NCI-H2196 (cell line): Measurements from ENCODE around the gene ADAMTS4.

Experiments
- DNase-seq: peaks from one replicate; lab custom pipeline; 2025; ENCODE audit not compliant: unreplicated experiment; lab: John Stamatoyannopoulos, UW

Gene ADAMTS4

DNA sequence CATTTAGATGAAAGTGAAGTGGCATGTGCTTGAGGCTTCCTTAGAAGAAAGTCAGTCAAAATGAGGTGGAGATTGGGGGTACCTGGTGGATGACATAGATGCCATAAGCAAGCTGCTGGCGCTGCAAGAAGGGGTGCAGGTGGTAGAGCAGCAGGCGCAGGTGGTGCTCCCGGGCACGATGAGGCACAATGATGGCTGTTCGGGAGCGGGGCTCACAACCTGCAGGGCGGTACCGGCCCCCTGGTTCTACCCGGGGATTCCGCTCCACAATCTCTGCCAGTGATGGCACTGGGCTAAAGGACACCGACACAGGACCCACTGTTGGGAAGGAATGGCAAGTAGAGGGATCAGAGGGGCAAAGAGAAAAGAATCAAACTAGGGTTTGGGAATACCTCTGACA, 23.9 kb downstream of the ADAMTS4 start:
- no peak for DNase-seq

DNA sequence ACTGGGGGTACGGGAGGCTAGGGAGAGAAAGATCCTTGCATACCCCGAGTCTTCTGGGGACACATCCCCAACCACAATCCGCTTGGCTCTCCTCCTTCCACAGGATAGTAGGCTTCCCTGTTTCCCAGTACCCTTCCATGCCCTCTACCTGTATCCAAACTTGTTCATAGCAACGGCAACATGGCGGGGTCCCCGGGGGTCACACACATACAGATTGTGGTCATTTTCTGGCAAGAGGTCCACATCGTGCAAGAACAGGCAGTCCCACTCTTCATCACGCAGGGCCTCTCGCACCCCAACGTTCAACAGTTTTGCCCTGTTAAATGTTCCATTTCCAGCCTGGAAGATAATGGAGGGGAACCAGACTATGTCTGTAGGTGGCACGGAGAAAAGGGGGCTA, 25.1 kb downstream of the ADAMTS4 start:
- no peak for DNase-seq

DNA sequence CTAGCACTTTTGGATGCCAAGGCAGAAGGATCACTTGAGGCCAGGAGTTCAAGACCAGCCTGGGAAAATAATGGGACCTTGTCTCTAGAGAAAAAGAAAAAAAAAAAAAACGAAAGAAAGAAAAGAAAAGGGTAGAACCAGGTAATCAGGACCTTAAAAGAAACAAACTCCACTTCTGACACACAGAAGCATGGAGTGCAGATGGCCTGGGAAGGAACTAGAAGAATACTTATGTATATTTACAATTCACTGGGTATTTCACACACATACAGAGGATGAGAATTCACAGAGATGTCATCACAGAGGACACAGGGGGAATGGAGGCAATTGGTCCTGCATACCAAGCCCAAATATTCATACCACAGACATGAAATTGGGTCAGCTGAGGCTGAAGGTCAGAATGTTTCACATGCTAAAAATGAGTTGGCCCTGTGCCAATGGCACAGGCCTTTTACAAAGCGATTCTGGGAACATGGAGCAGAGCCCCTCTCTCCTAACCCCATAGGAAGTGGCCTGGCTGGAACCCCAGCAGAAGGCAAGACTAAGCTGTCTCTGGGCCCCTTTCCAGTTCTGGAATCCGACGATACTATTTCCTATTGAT, 26.0 kb downstream of the ADAMTS4 start:
- DNase-seq = no peak

DNA sequence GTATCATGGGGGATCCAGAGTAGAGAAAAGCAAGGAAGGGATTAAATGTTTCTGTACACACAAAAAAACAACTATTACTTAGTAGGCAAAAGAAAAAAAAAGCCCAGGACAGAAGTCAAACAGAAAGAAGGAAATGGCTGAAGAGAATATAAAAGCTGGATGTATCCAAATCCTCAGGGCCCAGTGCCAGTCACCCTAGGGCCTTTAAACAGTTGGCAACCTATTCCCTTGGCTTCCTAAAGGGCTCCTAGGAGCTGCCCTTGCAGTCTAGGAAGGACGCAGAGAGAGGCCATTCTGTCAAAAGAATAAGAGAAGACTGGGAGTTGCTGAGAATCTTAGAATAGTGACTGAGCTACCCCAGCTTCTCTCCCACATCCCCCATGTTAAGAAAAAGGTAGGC, 26.5 kb downstream of the ADAMTS4 start:
- DNase-seq = no peak

DNA sequence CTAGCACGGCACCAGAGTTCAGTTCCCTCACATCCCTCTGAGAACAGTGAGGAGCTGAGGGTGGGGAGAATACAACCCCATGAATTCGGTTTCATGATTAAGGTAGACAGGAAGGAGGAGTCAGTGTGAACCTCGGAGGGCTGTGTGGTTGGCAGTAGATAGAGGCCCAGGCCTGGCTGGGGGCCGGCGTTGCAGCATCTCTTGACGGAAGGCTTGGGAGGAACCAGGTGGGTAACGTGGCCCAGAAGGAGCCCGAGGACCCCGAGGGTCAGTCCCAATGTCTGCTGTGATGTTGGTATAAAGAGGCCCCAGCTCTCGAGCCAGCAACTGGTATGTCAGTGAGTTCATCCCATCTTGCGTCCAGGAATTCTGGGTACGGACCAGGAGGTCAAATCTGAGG, 27.2 kb downstream of the ADAMTS4 start:
- DNase-seq = no peak

DNA sequence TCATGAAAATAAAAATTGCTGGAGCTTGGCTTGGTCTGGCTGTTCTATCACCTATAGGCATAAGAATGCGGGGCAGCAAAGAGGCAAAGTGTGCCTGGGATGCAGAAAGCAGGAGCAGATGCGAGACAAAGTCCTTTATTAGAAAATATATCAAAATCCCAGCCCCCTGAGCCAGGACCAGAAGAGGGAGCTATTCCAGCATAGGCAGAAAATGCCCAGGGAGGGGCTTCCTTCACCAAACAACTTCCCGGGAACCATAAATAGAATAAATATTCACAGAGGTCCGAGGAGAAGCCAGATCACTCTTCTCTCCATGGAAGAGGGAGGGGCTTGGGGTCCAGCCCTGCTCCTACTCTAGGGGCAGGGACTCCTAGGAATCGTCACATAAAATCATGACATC, 27.7 kb downstream of the ADAMTS4 start:
- no peak for DNase-seq

DNA sequence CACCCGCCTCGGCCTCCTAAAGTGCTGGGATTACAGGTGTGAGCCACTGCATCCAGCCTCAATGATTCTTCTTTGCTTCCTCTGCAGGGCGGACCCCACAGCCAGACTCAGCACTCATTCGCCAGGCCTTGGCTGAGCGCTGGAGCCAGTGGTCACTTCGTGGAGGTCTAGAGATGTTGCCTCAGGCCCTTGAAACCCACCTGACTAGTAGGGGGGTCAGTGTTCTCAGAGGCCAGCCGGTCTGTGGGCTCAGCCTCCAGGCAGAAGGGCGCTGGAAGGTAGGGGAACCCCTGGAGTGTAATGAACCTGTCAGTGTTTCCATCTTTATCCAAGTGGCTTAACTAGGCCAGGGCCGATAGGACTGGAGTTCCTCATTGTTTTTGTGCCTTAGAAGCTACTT, 29.9 kb downstream of the ADAMTS4 start:
- DNase-seq = no peak

DNA sequence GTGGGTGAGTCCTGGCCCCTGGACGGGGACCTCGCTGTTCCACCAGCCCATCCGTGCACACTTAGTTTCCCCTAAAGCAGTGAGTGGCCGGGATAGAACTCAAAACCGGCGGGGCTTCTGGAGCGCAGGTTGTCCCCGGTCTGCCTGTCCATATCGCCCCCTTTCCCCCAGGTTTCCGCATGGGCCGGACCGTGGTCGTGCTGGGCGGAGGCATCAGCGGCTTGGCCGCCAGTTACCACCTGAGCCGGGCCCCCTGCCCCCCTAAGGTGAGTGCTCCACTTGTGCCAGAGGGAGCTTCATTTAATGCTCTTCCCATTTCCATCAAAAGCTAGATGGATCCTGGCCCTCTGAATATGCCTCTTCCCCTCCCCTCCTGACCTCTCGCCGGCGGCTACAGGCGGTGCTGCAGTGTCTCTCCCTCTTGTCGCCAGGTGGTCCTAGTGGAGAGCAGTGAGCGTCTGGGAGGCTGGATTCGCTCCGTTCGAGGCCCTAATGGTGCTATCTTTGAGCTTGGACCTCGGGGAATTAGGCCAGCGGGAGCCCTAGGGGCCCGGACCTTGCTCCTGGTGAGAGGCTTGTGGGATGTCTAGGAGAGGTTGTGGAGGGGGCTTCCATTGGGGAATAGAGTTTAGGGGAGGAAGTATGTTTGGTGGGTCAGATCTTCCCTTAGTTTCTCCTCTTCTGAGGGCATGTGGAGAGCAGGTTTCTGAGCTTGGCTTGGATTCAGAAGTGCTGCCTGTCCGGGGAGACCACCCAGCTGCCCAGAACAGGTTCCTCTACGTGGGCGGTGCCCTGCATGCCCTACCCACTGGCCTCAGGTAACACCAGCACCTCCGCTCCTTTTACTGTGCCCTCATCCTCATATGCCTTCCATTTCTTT, 31.9 kb downstream of the ADAMTS4 start:
- peak; percentile 5 for DNase-seq

DNA sequence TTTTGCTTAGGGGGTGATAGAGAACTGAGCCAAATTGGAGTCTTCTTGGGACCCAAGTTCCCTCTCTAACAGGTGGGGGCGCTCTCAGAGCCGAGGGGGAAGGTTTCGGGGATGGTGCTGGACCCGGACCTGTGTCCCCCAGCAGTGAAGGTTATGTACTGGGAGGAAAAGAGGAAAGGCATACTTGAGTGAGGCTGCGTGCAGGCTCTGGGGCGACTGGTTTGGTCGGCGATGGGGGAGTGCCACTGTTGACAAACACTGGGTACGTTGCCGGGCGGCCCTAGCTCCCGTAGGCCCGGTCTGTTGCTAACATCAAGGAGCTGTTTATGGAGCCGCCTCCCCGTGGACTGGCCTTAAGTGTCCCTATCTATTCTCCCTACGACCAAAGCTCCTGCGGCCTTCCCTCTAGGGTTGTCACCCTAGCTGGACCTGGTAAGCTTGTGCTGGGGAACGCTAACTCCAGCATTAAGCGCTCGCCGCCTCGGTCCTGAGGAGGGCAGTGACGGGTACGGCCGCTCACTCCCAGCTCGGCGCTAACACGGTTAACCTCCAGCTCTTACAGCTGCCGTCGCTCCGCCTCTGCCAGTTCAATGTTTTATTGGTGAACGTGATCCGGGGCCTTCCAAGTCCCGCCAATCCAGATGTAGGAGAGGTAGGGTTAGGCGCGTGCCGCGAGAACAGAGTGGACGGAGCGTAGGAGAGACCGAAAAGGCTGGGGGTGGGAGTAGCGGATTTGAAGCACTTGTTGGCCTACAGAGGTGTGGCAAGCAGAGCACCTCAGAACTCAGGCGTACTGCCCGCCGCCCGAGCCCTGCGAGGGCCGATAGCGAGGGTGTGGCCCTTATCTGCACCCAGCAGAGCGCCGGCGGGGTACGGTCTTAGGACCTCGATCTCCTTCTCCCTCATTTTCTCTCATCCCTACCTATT, 32.8 kb downstream of the ADAMTS4 start, which contains the start of gene PPOX:
Gene PPOX, plus strand, starts transcription at position 685 of the 927 bp plus-strand sequence. CDS start 422 bp downstream, outside the sequence.
- peak; percentile 97 for DNase-seq

DNA sequence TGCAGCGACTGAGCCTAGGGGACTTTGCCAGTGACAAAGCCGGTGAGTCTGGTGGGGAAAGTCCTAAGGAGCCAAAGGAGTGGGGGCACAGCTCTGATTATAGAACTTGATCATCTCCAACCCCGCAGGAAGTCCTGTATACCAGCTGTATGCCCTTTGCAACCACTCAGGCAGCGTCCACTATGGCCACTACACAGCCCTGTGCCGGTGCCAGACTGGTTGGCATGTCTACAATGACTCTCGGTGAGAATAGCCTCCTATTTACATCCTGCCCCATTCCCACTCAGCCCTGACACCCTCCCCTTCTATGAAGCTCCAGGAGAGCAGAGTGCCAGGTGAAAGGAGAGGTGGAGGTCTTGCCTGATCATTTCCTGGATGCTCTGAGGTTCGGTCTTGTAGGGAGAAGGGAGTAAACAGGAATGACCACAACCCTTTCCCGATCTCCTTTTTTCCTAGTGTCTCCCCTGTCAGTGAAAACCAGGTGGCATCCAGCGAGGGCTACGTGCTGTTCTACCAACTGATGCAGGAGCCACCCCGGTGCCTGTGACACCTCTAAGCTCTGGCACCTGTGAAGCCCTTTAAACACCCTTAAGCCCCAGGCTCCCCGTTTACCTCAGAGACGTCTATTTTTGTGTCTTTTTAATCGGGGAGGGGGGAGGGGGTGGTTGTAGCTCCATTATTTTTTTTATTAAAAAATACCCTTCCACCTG, 33.8 kb downstream of the ADAMTS4 start:
- peak; percentile 8 for DNase-seq

DNA sequence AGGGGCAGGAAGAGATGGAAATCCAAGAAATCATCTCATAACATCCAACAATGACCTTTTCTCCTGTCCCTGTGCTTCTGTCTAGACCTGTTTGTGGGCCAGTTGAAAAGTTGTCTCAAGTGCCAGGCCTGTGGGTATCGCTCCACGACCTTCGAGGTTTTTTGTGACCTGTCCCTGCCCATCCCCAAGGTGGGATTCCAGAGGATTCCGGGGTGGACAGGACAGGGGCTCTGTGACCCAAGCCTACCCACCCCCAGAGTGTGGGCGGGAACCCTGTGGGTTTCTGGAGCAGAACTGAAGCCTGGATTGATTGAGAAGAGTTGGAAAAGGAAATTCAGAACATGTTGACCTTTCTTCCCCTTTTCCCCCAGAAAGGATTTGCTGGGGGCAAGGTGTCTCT, 35.1 kb downstream of the ADAMTS4 start:
- DNase-seq = no peak

DNA sequence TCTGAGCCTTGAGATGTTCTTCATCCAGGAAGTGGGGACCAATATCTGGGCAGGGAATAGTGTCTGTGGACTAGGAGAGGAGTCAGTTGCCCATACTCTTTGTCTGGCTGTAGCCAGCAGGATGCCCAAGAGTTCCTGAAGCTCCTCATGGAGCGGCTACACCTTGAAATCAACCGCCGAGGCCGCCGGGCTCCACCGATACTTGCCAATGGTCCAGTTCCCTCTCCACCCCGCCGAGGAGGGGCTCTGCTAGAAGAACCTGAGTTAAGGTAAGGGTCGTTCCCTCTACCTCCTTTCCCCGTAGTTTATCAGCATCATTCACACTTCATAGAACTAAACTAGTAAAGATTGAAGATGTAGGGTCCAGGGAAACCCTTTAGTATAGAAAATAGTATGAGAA, 36.0 kb downstream of the ADAMTS4 start:
- no peak for DNase-seq

DNA sequence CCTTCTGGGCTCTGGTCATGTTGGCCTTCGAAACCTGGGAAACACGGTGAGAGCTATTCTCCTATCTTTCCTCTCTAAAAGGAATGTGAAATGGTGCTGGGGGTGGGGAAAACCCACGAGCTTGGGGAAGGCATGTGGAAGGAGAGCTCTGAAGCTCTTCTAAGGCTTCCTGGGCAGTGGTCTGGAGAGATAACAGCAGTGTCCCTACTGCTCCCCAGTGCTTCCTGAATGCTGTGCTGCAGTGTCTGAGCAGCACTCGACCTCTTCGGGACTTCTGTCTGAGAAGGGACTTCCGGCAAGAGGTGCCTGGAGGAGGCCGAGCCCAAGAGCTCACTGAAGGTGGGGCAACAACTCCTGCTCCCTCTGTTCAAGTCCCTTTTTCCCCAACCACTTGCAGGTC, 36.8 kb downstream of the ADAMTS4 start:
- DNase-seq = no peak

DNA sequence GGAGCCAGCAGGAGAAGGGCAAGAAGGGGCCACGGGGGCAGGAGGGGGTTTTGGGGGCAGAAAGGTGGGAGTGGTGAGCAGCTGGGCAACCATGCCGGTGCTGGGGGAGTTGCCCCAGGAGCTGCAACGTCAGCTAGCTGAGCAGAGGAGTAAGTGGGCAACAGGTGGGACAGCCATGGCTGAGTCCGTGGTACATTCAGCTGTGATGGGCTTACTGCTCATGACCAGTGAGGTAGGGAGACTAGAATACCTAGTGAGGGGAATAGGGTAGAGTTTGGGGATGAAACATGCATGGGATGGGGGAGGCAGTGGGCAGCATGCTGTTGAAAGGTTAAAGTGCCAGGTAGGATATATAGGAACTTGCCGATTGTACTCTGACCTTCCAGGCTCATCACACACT, 37.2 kb downstream of the ADAMTS4 start:
- DNase-seq = no peak

DNA sequence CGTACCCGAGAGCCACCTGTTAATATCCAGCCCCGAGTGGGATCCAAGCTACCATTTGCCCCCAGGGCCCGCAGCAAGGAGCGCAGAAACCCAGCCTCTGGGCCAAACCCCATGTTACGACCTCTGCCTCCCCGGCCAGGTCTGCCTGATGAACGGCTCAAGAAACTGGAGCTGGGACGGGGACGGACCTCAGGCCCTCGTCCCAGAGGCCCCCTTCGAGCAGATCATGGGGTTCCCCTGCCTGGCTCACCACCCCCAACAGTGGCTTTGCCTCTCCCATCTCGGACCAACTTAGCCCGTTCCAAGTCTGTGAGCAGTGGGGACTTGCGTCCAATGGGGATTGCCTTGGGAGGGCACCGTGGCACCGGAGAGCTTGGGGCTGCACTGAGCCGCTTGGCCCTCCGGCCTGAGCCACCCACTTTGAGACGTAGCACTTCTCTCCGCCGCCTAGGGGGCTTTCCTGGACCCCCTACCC, 38.1 kb downstream of the ADAMTS4 start:
- no peak for DNase-seq

DNA sequence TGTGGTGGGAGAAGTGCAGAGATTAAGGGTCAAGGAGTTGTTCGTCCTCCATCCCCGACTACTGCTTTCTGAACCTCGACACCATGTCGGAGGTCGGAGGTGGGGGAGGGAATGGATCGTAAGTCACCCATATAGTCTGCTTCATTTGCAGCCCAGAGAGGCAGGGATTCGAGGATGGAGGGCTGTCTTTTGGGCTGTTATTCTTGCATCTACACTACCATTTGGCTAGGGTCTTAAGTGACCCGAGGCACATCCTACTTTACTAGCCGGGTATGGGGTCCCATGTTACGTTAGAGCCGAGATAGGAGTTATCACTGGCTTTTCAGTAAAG, 39.0 kb downstream of the ADAMTS4 start:
- DNase-seq = no peak

DNA sequence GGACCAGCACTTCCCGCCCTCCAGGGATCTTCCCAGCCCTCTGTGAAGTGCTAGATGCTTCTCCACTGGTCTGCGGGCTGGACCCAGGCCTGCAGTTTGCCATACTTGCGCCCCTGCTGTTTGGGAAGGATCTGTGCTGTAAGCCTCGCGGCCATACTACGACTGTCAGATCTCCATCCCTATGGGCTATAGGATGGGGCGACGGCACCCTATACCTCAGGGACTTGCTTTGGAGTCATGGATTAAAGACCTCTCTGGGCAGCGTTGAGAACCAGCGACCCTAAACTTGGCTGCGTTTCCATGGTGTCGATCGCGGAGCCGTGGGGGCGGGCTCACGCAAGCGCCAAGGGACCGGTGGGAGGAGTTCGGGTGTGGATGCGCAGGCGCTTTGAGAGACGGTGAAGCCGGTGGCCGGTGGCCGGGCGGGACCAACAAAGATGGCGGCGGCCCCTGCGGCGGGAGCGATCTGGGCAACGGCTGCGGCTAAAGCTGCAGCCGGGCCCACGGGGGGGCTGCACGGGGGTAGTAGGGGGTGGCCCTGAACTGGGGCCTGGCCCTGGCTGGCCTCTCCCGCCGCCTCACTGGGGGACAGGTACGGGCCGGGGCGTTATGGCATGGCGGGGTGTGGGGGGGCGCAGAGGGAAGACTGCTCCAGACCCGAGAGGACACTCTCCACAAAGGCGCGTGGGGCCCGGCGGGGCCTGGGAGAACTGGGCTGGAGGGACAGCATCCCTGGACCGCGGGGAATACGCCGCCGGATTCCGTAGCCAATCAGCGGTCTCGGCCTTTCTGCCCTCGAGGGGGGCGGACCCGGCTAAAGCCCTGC, 39.6 kb downstream of the ADAMTS4 start, which contains the start of gene USP21:
Gene USP21, plus strand, starts transcription at position 414 of the 826 bp plus-strand sequence. CDS start 1,141 bp downstream, outside the sequence.
- peak; percentile 90 for DNase-seq

DNA sequence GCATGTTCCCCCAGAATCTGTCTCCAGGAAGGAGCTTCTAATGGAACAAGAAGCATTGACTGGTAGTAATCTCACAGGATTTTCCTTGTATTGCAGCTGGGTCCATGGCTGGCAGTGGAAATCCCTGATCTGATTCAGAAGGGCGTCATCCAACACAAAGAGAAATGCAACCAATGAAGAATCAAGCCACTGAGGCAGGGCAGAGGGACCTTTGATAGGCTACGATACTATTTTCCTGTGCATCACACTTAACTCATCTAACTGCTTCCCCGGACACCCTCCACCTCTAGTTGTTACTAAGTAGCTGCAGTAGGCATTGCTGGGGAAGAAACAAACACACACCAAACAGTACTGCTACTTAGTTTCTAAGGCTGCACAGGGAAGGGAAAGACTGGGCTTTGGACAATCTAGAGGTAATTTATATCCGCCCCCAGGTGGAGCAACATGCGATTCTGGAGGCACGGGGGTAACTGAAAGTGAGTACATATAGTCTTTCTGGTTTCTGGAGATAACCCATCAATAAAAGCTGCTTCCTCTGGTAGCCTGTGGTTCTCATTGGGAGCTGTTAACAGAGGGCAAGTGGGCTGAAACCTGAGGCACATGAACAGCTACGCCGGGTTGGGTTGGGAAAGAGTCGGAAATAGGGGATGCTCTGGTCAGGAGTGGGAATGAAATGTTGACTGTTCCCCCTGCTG, 40.4 kb downstream of the ADAMTS4 start:
- no peak for DNase-seq

DNA sequence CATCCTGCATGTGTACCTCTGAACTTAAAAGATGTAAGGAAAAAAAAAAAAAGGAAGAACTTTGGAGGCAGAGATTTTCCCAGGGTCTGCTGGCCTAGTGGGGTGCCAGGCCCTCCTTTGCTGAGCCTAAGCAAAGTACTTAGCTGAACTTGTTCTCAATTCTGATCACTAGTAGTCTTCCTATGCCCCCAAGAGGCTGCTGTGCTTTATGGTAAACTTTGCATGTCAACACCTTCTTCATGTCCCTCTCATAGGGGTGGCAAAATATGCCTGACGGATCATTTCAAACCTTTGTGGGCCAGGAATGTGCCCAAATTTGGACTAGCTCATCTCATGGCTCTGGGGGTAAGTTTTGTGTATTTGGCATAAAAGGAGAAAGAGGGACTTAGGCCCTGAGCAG, 41.0 kb downstream of the ADAMTS4 start:
- DNase-seq = no peak
